ENCODE results near the gene RPS29.

The RPS29 gene

GRCh38 chr14:49579841-49580240, 6.3 kb downstream of the RPS29 start:
- Histone ChIP-seq H3K27ac (ENCODE audit: poor library complexity, severe bottlenecking) (no peak overlapping the region), H3K27me3 (ENCODE audit: insufficient read depth, poor library complexity, severe bottlenecking) (no peaks in the 10 kb centered on the region), H3K36me3 (ENCODE audit: low read depth) (peaks cover 75% of the 10 kb centered on the region), H3K4me1 (ENCODE audit: insufficient read depth, poor library complexity, severe bottlenecking) (peaks cover 22% of the 10 kb centered on the region), H3K4me3 (ENCODE audit: severe bottlenecking) (no peak overlapping the region), H3K9me3 (ENCODE audit: severe bottlenecking) (no peaks in the 10 kb centered on the region)
- ATAC-seq (ENCODE audit: low read depth) (no peak), DNase-seq (ENCODE audit: low spot score) (no peak)
- no peak for TF ChIP-seq CTCF (IDR thresholded peaks at IDR 0.05; ENCODE audit: poor library complexity, severe bottlenecking)

DNA sequence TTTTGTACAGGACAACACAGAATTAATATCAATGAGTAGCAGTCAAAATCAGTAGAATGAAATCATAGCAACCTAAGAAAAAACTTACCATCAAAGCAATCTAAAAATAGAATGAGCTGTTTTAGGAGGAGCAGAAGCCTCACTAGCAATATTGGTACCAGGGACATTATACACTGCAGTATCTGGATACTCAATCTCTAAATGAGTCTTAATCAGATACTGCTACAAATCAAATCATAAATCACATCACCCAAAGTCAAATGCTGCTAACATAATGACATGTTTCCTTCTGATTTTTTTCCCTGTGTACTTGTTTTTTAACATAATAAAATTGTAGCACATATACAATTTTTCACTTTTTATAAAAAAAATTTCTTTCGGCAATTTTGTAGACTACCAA, 8.0 kb downstream of the RPS29 start:
- TF ChIP-seq CTCF (IDR thresholded peaks at IDR 0.05; ENCODE audit: poor library complexity, severe bottlenecking): no peak
- DNase-seq (ENCODE audit: low spot score) (no peak), ATAC-seq (ENCODE audit: low read depth) (no peak)
- Histone ChIP-seq H3K9me3 (ENCODE audit: severe bottlenecking) (no peaks in the 10 kb centered on the region), H3K4me1 (ENCODE audit: insufficient read depth, poor library complexity, severe bottlenecking) (peaks cover 10% of the 10 kb centered on the region), H3K4me3 (ENCODE audit: severe bottlenecking) (no peak overlapping the region), H3K36me3 (ENCODE audit: low read depth) (peaks cover 67% of the 10 kb centered on the region), H3K27me3 (ENCODE audit: insufficient read depth, poor library complexity, severe bottlenecking) (no peaks in the 10 kb centered on the region), H3K27ac (ENCODE audit: poor library complexity, severe bottlenecking) (no peak overlapping the region)

DNA sequence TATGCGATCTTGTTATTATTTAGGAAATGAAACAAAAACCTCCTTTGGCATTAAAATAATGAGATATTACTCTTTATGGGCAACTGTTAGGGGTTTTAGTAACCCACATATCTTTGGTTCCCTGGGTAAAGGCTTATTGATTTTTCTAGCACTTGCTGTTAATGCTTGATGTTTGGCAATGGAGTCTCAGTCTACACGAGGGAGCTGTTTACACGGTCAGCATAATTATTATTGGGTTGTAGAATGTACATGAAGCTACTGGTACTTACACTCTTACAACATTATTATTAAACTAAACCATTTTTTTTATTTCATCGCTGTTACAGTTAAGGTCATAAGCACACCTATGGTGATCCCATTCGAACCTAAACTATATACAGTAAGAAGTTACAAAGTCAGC, 12.1 kb downstream of the RPS29 start:
- ATAC-seq (ENCODE audit: low read depth) (no peak), DNase-seq (ENCODE audit: low spot score) (no peak)
- no peaks in the 10 kb centered on the region for H3K4me1 ChIP-seq (ENCODE audit: insufficient read depth, poor library complexity, severe bottlenecking)
- H3K36me3 ChIP-seq (ENCODE audit: low read depth): peaks cover 46% of the 10 kb centered on the region
- H3K27ac ChIP-seq (ENCODE audit: poor library complexity, severe bottlenecking): no peak overlapping the region
- TF ChIP-seq CTCF (IDR thresholded peaks at IDR 0.05; ENCODE audit: poor library complexity, severe bottlenecking): no peak
- no peaks in the 10 kb centered on the region for H3K9me3 ChIP-seq (ENCODE audit: severe bottlenecking)
- H3K4me3 ChIP-seq (ENCODE audit: severe bottlenecking): no peak overlapping the region
- no peaks in the 10 kb centered on the region for H3K27me3 ChIP-seq (ENCODE audit: insufficient read depth, poor library complexity, severe bottlenecking)

DNA sequence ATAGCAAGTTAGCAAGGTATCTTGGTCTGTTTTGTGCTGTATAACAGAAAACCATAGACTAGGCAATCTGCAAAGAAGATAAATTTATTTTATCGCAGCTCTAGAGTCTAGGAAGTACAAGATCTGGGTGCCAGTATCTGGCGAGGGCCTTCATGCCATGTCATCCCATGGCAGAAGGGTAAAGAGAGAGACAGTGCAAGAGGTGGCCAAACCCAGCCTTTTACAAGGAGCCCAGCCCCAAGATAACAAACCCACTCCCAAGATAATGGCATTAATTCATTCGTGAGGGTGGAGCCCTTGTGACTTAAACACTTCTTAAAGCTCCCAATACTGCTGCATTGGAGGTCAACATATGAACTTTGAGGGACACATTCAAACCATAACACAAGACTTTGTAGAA, 16.9 kb downstream of the RPS29 start:
- no peak for TF ChIP-seq CTCF (IDR thresholded peaks at IDR 0.05; ENCODE audit: poor library complexity, severe bottlenecking)

GRCh38 chr14:49566714-49567113, 19.5 kb downstream of the RPS29 start:
- Histone ChIP-seq H3K27ac (ENCODE audit: poor library complexity, severe bottlenecking) (no peak overlapping the region), H3K9me3 (ENCODE audit: severe bottlenecking) (no peaks in the 10 kb centered on the region), H3K36me3 (ENCODE audit: low read depth) (no peaks in the 10 kb centered on the region), H3K27me3 (ENCODE audit: insufficient read depth, poor library complexity, severe bottlenecking) (no peaks in the 10 kb centered on the region), H3K4me1 (ENCODE audit: insufficient read depth, poor library complexity, severe bottlenecking) (no peaks in the 10 kb centered on the region), H3K4me3 (ENCODE audit: severe bottlenecking) (no peak overlapping the region)
- ATAC-seq (ENCODE audit: low read depth) (no peak), DNase-seq (ENCODE audit: low spot score) (no peak)
- TF ChIP-seq CTCF (IDR thresholded peaks at IDR 0.05; ENCODE audit: poor library complexity, severe bottlenecking): no peak

More for the DNA sequence above, 16.9 kb downstream of the RPS29 start:
- ATAC-seq (ENCODE audit: low read depth) (no peak), DNase-seq (ENCODE audit: low spot score) (no peak)
- no peaks in the 10 kb centered on the region for H3K9me3 ChIP-seq (ENCODE audit: severe bottlenecking)
- no peak overlapping the region for H3K27ac ChIP-seq (ENCODE audit: poor library complexity, severe bottlenecking)
- H3K4me3 ChIP-seq (ENCODE audit: severe bottlenecking): no peak overlapping the region
- no peaks in the 10 kb centered on the region for H3K27me3 ChIP-seq (ENCODE audit: insufficient read depth, poor library complexity, severe bottlenecking)
- peaks cover 11% of the 10 kb centered on the region for H3K36me3 ChIP-seq (ENCODE audit: low read depth)
- H3K4me1 ChIP-seq (ENCODE audit: insufficient read depth, poor library complexity, severe bottlenecking): no peaks in the 10 kb centered on the region
